SK-N-SH (cell line): Measurements from ENCODE around the gene RAB11B. TPM values are rescaled to one million over a fixed set of nuclear protein-coding genes. Genes with fewer than 3 reads are reported as not detected.

Source experiments
- CTCF ChIA-PET: fragments of 300-600, 350-600 bp; formaldehyde crosslinking; extraction: SDS; loops from one replicate; lab custom pipeline; 2021; lab: Yijun Ruan, JAX
- POLR2A ChIA-PET: fragments of 350-600 bp; sonication (Branson Sonifier 250); formaldehyde crosslinking; extraction: SDS; loops from one replicate; lab custom pipeline; 2020; ENCODE audit warnings: antibody characterized with exemption, inconsistent platforms; lab: Yijun Ruan, JAX
- DNase-seq: peaks from one replicate; pipeline ENCODE4 v3.0.0; 2012
- H2AFZ ChIP-seq: fragments of 200-600 bp; sonication (generic); 2 replicates; pipeline ENCODE4 v1.8.1; 2016; ENCODE audit warnings: antibody characterized with exemption, mild to moderate bottlenecking, low read depth
- H3F3A ChIP-seq: fragments of 200-600 bp; sonication (generic); replicated peaks from 2 replicates; pipeline ENCODE3; 2016; ENCODE audit warnings: antibody characterized with exemption, mild to moderate bottlenecking; ENCODE audit not compliant: insufficient read depth
- H3K27ac ChIP-seq, 2 experiments: fragments of 200-500 bp in 1 of 2; fragments of 200-600 bp in 1 of 2; sonication (Bioruptor generic) in 1 of 2; sonication (generic), shearing (Covaris generic) in 1 of 2; 2 replicates each; pipeline versions ENCODE4 v1.5.1 to v1.6.1; 2014 to 2016; ENCODE audit warnings: low read depth in 2 of 2, inconsistent platforms in 1 of 2, low read length in 1 of 2, mild to moderate bottlenecking in 1 of 2, mixed read lengths in 1 of 2
- H3K27me3 ChIP-seq: fragments of 200-600 bp; sonication (generic), shearing (Covaris generic); 2 replicates; pipeline ENCODE4 v1.6.1; 2016; ENCODE audit warnings: mixed run types; ENCODE audit not compliant: insufficient read depth
- H3K36me3 ChIP-seq, 2 experiments: fragments of 200-500 bp in 1 of 2; fragments of 200-600 bp in 1 of 2; sonication (Bioruptor generic) in 1 of 2; sonication (generic) in 1 of 2; replicated peaks in 1 of 2; 2 replicates each; pipeline versions ENCODE3 to v1.5.1; 2014 to 2016; ENCODE audit warnings: low read length in 1 of 2, mild to moderate bottlenecking in 1 of 2; ENCODE audit not compliant: insufficient read depth in 2 of 2, control insufficient read depth in 1 of 2
- H3K4me1 ChIP-seq, 2 experiments: fragments of 200-500 bp in 1 of 2; fragments of 200-600 bp in 1 of 2; sonication (Bioruptor generic) in 1 of 2; sonication (generic), shearing (Covaris generic) in 1 of 2; 2 replicates each; pipeline versions ENCODE4 v1.5.1 to v1.6.1; 2014 to 2016; ENCODE audit warnings: low read depth in 1 of 2, low read length in 1 of 2, mixed run types in 1 of 2; ENCODE audit not compliant: insufficient read depth in 2 of 2, control insufficient read depth in 1 of 2
- H3K4me2 ChIP-seq: fragments of 200-600 bp; sonication (generic), shearing (Covaris generic); 2 replicates; pipeline ENCODE4 v1.6.1; 2017; ENCODE audit warnings: mixed run types
- H3K4me3 ChIP-seq, 2 experiments: fragments of 200-500 bp in 1 of 2; fragments of 200-600 bp in 1 of 2; sonication (Bioruptor generic) in 1 of 2; sonication (generic), shearing (Covaris generic) in 1 of 2; 2 replicates each; pipeline versions ENCODE4 v1.5.1 to v1.8.1; 2014 to 2016; ENCODE audit warnings: low read depth in 2 of 2, inconsistent platforms in 1 of 2, low read length in 1 of 2, mild to moderate bottlenecking in 1 of 2, mixed read lengths in 1 of 2, moderate library complexity in 1 of 2
- H3K79me2 ChIP-seq: fragments of 200-600 bp; sonication (generic); 2 replicates; pipeline ENCODE4 v1.8.1; 2017; ENCODE audit warnings: mild to moderate bottlenecking; ENCODE audit not compliant: insufficient read depth
- H3K9ac ChIP-seq: fragments of 200-600 bp; sonication (generic); 2 replicates; pipeline ENCODE4 v1.6.1; 2017; ENCODE audit warnings: mixed run types
- H3K9me2 ChIP-seq: fragments of 200-600 bp; sonication (generic); 2 replicates; pipeline ENCODE4 v1.6.1; 2017; ENCODE audit warnings: mixed run types
- H3K9me3 ChIP-seq: fragments of 200-600 bp; sonication (generic); 2 replicates; pipeline ENCODE4 v1.6.1; 2017; ENCODE audit warnings: mixed run types, mild to moderate bottlenecking, moderate library complexity
- H4K20me1 ChIP-seq: fragments of 200-600 bp; sonication (generic); 2 replicates; pipeline ENCODE4 v1.6.1; 2017; ENCODE audit warnings: mild to moderate bottlenecking, mixed run types; ENCODE audit not compliant: insufficient read depth
- EP300 ChIP-seq, 2 experiments: IDR thresholded peaks; 2 replicates each; pipeline versions ENCODE4 v1.4.0 to v1.6.1; 2012; ENCODE audit warnings: borderline replicate concordance in 1 of 2, low read depth in 1 of 2, low read length in 1 of 2
- EZH2phosphoT487 ChIP-seq: fragments of 200-600 bp; sonication (generic); IDR thresholded peaks from 2 replicates; pipeline ENCODE4 v1.6.1; 2017; ENCODE audit warnings: low read depth, mixed run types, mild to moderate bottlenecking, antibody characterized with exemption, moderate library complexity, borderline replicate concordance
- FOXJ3 ChIP-seq: sonication (generic); formaldehyde crosslinking; IDR thresholded peaks from 2 replicates; pipeline ENCODE4 v1.5.1; 2020; ENCODE audit warnings: mild to moderate bottlenecking, missing genetic modification reagents
- FOXM1 ChIP-seq: IDR thresholded peaks from 2 replicates; pipeline ENCODE4 v1.4.0; 2012; ENCODE audit warnings: low read depth, mild to moderate bottlenecking
- GABPA ChIP-seq: IDR thresholded peaks from 2 replicates; pipeline ENCODE4 v1.4.0; 2012; ENCODE audit warnings: low read depth, mild to moderate bottlenecking
- MXI1 ChIP-seq: IDR thresholded peaks from 2 replicates; pipeline ENCODE4 v1.6.1; 2012; ENCODE audit warnings: mild to moderate bottlenecking, low read depth, low read length, improper control_type of control experiment
- NFIC ChIP-seq: IDR thresholded peaks from 2 replicates; pipeline ENCODE4 v1.4.0; 2012; ENCODE audit warnings: borderline replicate concordance
- RCOR1 ChIP-seq: fragments of 150-350 bp; IDR thresholded peaks from 2 replicates; pipeline ENCODE4 v1.6.1; 2017; ENCODE audit warnings: antibody characterized with exemption, low read length
- RFX5 ChIP-seq: IDR thresholded peaks from 2 replicates; pipeline ENCODE4 v1.6.1; 2012; ENCODE audit warnings: mild to moderate bottlenecking, improper control_type of control experiment, low read length
- SIN3A ChIP-seq: IDR thresholded peaks from 2 replicates; pipeline ENCODE4 v1.6.1; 2012; ENCODE audit warnings: low read depth, mild to moderate bottlenecking, low read length, moderate library complexity, borderline replicate concordance
- SMC3 ChIP-seq: IDR thresholded peaks from 2 replicates; pipeline ENCODE4 v1.6.1; 2012; ENCODE audit warnings: low read depth, low read length, improper control_type of control experiment
- TAF1 ChIP-seq: IDR thresholded peaks from 2 replicates; pipeline ENCODE4 v1.6.1; 2012; ENCODE audit warnings: low read depth, mild to moderate bottlenecking, low read length, moderate library complexity, borderline replicate concordance
- TCF12 ChIP-seq: IDR thresholded peaks from 2 replicates; pipeline ENCODE4 v1.4.0; 2012
- TEAD4 ChIP-seq: IDR thresholded peaks from 2 replicates; pipeline ENCODE4 v1.4.0; 2012; ENCODE audit warnings: mild to moderate bottlenecking, borderline replicate concordance; ENCODE audit not compliant: insufficient read depth
- YY1 ChIP-seq: IDR thresholded peaks from 2 replicates; pipeline ENCODE4 v1.4.0; 2012; ENCODE audit warnings: low read depth, mild to moderate bottlenecking
- WGBS: methylation state at CpG from one replicate; pipeline ENCODE4 v1.1.6; 2017; ENCODE audit warnings: low lambda C conversion rate; 5-methylcytosine and 5-hydroxymethylcytosine counted together
- polyA plus RNA-seq, 3 experiments: library from polyadenylated mRNA; depleted of rRNA; stranded (reverse); fragments of >200 nt; gene quantifications; 2 replicates each; pipeline ENCODE4 v1.2.3, GENCODE V29; 2012
- TF ChIP-seq, protein P1 (sequence below): IDR thresholded peaks from 2 replicates; pipeline ENCODE4 v1.4.0; 2012; ENCODE audit warnings: low read depth, borderline replicate concordance
- TF ChIP-seq, protein P2 (sequence below): fragments of 150-350 bp; IDR thresholded peaks from 2 replicates; pipeline ENCODE4 v1.6.1; 2017; ENCODE audit warnings: antibody characterized with exemption, low read length, low read depth, borderline replicate concordance

The RAB11B gene
- polyA plus RNA-seq, 1 of the 3 experiments (the other 2 are of a cell fraction), result 127 TPM

DNA sequence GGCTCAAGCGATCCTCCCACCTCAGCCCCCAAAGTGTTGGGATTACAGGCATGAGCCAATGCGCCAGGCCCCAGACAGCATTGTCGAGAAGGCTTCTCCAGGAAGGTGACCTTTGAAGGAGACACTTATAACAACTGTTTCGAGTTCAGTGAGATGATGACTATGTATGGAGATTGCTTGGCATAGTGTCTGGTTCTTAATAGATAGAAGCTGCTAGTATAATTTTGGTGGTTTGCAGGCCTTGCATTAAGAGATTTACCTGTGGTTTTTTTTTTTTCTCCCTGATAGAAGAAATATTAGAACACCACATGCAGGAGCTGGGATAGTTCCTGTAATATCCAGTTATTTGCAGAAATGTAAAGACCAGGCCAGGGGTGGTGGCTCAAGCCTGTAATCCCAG is 26.6 kb downstream of the RAB11B start (continued):
- no peak for TF ChIP-seq SMC3
- no peak for TF ChIP-seq EP300 (IDR thresholded peaks at IDR 0.05; ENCODE audit: borderline replicate concordance in 1 of 2, low read depth in 1 of 2, low read length in 1 of 2)
- TF ChIP-seq TEAD4, result no peak
- no peak for TF ChIP-seq NFIC
- TF ChIP-seq RFX5, result no peak
- no peak for TF ChIP-seq FOXJ3 (CRISPR knock-in tag)
- no peak for TF ChIP-seq YY1

DNA sequence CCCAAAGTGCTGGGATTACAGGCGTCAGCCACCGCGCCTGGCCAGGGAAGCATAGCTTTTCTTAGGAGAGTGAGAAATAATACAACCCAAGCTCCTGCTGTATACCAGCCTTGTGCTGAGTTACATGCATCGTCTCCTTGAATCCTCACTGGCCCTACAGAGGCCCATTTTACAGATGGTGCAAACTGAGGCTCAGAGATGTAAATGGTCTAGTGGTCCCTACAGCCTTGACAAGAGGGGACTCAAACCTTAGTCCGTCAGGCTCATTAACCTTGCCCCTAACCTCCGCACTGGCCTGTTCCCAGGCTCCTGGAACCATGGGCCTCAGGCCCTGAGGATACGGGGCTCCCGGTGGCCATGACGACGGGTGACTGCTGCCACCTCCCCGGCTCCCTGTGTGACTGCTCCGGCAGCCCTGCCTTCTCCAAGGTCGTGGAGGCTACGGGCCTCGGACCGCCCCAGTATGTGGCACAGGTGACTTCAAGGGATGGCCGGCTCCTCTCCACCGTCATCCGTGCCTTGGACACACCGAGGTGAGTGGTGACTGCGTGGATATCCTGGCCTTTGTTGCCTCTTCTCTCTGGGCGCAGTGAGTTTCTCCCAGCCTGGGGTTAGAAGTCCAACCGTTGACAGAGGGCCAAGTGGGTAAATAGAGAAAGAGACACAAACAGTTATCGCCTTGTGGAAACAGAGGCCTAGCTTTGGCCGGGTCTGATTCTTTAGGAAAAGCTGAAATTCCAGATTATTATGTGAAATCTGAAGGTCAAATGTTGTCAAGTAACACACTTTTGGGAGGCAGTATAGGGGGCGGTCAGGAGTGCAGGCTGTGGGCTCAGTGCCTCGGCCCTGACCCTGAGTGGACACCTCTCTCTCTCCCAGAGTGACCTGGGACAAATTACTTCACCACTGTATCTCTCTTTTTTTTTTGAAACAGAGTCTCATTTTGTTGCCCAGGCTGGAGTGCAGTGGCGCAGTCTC is 31.6 kb downstream of the RAB11B start:
- TF ChIP-seq EZH2phosphoT487 (no peak), MXI1 (no peak), NFIC (no peak), FOXM1 (no peak), TAF1 (no peak), EP300 (IDR thresholded peaks at IDR 0.05; ENCODE audit: borderline replicate concordance in 1 of 2, low read depth in 1 of 2, low read length in 1 of 2) (no peak), TCF12 (no peak), RCOR1 (no peak), GABPA (no peak), SIN3A (no peak), SMC3 (no peak), TEAD4 (no peak), FOXJ3 (CRISPR knock-in tag) (no peak)
- TF ChIP-seq, protein P1, sequence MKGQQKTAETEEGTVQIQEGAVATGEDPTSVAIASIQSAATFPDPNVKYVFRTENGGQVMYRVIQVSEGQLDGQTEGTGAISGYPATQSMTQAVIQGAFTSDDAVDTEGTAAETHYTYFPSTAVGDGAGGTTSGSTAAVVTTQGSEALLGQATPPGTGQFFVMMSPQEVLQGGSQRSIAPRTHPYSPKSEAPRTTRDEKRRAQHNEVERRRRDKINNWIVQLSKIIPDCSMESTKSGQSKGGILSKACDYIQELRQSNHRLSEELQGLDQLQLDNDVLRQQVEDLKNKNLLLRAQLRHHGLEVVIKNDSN, result no peak
- TF ChIP-seq, protein P2, sequence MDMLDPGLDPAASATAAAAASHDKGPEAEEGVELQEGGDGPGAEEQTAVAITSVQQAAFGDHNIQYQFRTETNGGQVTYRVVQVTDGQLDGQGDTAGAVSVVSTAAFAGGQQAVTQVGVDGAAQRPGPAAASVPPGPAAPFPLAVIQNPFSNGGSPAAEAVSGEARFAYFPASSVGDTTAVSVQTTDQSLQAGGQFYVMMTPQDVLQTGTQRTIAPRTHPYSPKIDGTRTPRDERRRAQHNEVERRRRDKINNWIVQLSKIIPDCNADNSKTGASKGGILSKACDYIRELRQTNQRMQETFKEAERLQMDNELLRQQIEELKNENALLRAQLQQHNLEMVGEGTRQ, result no peak
- Histone ChIP-seq H2AFZ (no peak overlapping the region), H3K4me1 (peaks cover 0 to 8% of the 10 kb centered on the region in 2 experiments; a peak in 2 of 4 replicates), H3K27ac (no peak overlapping the region), H4K20me1 (no peaks in the 10 kb centered on the region), H3K36me3 (no peaks in the 10 kb centered on the region), H3K27me3 (no peaks in the 10 kb centered on the region), H3K4me2 (no peak overlapping the region), H3F3A (peaks cover 3% of the 10 kb centered on the region), H3K9ac (no peak overlapping the region), H3K9me2 (no peaks in the 10 kb centered on the region), H3K9me3 (no peaks in the 10 kb centered on the region), H3K79me2 (no peaks in the 10 kb centered on the region), H3K4me3 (no peak overlapping the region)
- 97% methylated on average over 19 of the region's 28 CpGs for WGBS
- ChIA-PET CTCF (interaction anchor here (0.5 to 0.9 kb wide), 3 partner anchors 9 to 156 kb away, joined by 3 read pairs; partner anchors contain the start of gene MARCHF2), POLR2A (no interaction called here)
- DNase-seq, result no peak
